H1 (cell line): ENCODE data around the gene TEDDM1. TPM values are rescaled to one million over a fixed set of nuclear protein-coding genes. Genes with fewer than 3 reads are reported as not detected.

Experiments
- CTCF ChIA-PET: fragments of 300-600 bp; sonication (Branson Sonifier 250); formaldehyde crosslinking; loops from one replicate; lab custom pipeline; 2021; ENCODE audit not compliant: partially characterized antibody; lab: Charles Lee
- POLR2A ChIA-PET: fragments of 300-600 bp; sonication (Branson Sonifier 250); formaldehyde crosslinking; loops from one replicate; lab custom pipeline; 2021; ENCODE audit warnings: inconsistent platforms; ENCODE audit not compliant: partially characterized antibody; lab: Charles Lee
- DNase-seq, 2 experiments: peaks; one replicate each; pipeline versions ENCODE4 v3.0.0 to v3.0.0-alpha.2; 2010 to 2022; ENCODE audit warnings: low spot score in 2 of 2, low read depth in 1 of 2, mixed read lengths in 1 of 2
- FAIRE-seq: peaks from 2 replicates; lab custom pipeline; 2011; peaks lifted over from hg19 to GRCh38; lab: Jason Lieb, UNC
- H2AFZ ChIP-seq: 2 replicates; pipeline ENCODE4 v1.8.1; 2012; ENCODE audit warnings: low read length, inconsistent platforms
- H2AK5ac ChIP-seq: 2 replicates; pipeline ENCODE4 v1.6.1; 2013; ENCODE audit warnings: low read depth, low read length
- H2BK120ac ChIP-seq: replicated peaks from 2 replicates; pipeline ENCODE3; 2013; ENCODE audit warnings: low read depth, low read length, inconsistent platforms
- H2BK12ac ChIP-seq: 2 replicates; pipeline ENCODE4 v1.6.1; 2013; ENCODE audit warnings: low read depth, low read length
- H2BK15ac ChIP-seq: 2 replicates; pipeline ENCODE4 v1.6.1; 2013; ENCODE audit warnings: low read length
- H2BK20ac ChIP-seq: 2 replicates; pipeline ENCODE4 v1.6.1; 2013; ENCODE audit warnings: low read length
- H2BK5ac ChIP-seq: 2 replicates; pipeline ENCODE4 v1.6.1; 2013; ENCODE audit warnings: low read depth, low read length
- H3K14ac ChIP-seq: 2 replicates; pipeline ENCODE4 v1.6.1; 2013; ENCODE audit warnings: inconsistent platforms; ENCODE audit not compliant: insufficient read length
- H3K18ac ChIP-seq: 2 replicates; pipeline ENCODE4 v1.6.1; 2013; ENCODE audit warnings: low read length; ENCODE audit errors: extremely low read depth
- H3K23ac ChIP-seq: 2 replicates; pipeline ENCODE4 v1.6.1; 2013; ENCODE audit warnings: inconsistent platforms; ENCODE audit not compliant: insufficient read length
- H3K23me2 ChIP-seq: 2 replicates; pipeline ENCODE4 v1.6.1; 2013; ENCODE audit warnings: low read depth, low read length
- H3K27ac ChIP-seq: 2 replicates; pipeline ENCODE4 v1.6.1; 2011; ENCODE audit warnings: low read depth, low read length, inconsistent platforms
- H3K27me3 ChIP-seq, 4 experiments: replicated peaks in 1 of 4; 1 replicate in 1 of 4; 2 replicates in 3 of 4; pipeline versions ENCODE4 v1.6.1 to v1.8.1; 2011 to 2013; ENCODE audit warnings: low read length in 3 of 4, mild to moderate bottlenecking in 3 of 4, inconsistent platforms in 2 of 4, mixed read lengths in 2 of 4, moderate library complexity in 1 of 4; ENCODE audit not compliant: control insufficient read depth in 3 of 4, insufficient read depth in 3 of 4; ENCODE audit errors: extremely low read depth in 1 of 4
- H3K36me3 ChIP-seq, 4 experiments: 2 replicates each; pipeline versions ENCODE4 v1.6.1 to v1.8.1; 2011 to 2013; ENCODE audit warnings: mild to moderate bottlenecking in 4 of 4, low read length in 3 of 4, moderate library complexity in 2 of 4, control low read depth in 1 of 4, inconsistent platforms in 1 of 4; ENCODE audit not compliant: insufficient read depth in 4 of 4, control insufficient read depth in 2 of 4
- H3K4ac ChIP-seq: replicated peaks from 2 replicates; pipeline ENCODE3; 2013; ENCODE audit warnings: low read length, low read depth, mixed read lengths, inconsistent platforms; ENCODE audit not compliant: insufficient read length
- H3K4me1 ChIP-seq, 4 experiments: replicated peaks in 1 of 4; 1 replicate in 1 of 4; 2 replicates in 3 of 4; pipeline versions ENCODE4 v1.6.1 to v1.8.1; 2011 to 2013; ENCODE audit warnings: low read length in 3 of 4, inconsistent platforms in 2 of 4, mixed read lengths in 1 of 4; ENCODE audit not compliant: insufficient read depth in 4 of 4, control insufficient read depth in 3 of 4
- H3K4me2 ChIP-seq, 2 experiments: 2 replicates each; pipeline versions ENCODE4 v1.6.1 to v1.8.1; 2011 to 2013; ENCODE audit warnings: low read depth in 2 of 2, low read length in 2 of 2, control low read depth in 1 of 2, inconsistent platforms in 1 of 2, mild to moderate bottlenecking in 1 of 2; ENCODE audit not compliant: insufficient read depth in 1 of 2
- H3K4me3 ChIP-seq, 4 experiments: fragments of 200-600, 300-600 bp in 1 of 4; sonication (generic), shearing (Covaris generic), sonication (Bioruptor Twin) in 1 of 4; 2 replicates each; pipeline versions ENCODE4 v1.5.1 to v1.8.1; 2011 to 2016; ENCODE audit warnings: low read length in 4 of 4, low read depth in 3 of 4, control low read depth in 2 of 4, inconsistent platforms in 2 of 4, mild to moderate bottlenecking in 2 of 4, mixed read lengths in 1 of 4, moderate library complexity in 1 of 4; ENCODE audit not compliant: insufficient read depth in 2 of 4; ENCODE audit errors: extremely low read depth in 1 of 4
- H3K56ac ChIP-seq: replicated peaks from 2 replicates; pipeline ENCODE3; 2013; ENCODE audit warnings: low read depth, mild to moderate bottlenecking, mixed read lengths, low read length, inconsistent platforms; ENCODE audit not compliant: insufficient read length
- H3K79me1 ChIP-seq: 2 replicates; pipeline ENCODE4 v1.6.1; 2013; ENCODE audit warnings: low read depth, low read length, control low read depth
- H3K79me2 ChIP-seq, 2 experiments: 2 replicates each; pipeline versions ENCODE4 v1.6.1 to v1.8.1; 2012 to 2013; ENCODE audit warnings: low read length in 2 of 2, mild to moderate bottlenecking in 2 of 2, inconsistent platforms in 1 of 2; ENCODE audit not compliant: insufficient read depth in 2 of 2, control insufficient read depth in 1 of 2
- H3K9ac ChIP-seq, 4 experiments: replicated peaks in 1 of 4; 1 replicate in 1 of 4; 2 replicates in 3 of 4; pipeline versions ENCODE4 v1.6.1 to v1.8.1; 2011 to 2013; ENCODE audit warnings: low read depth in 3 of 4, low read length in 3 of 4, control low read depth in 2 of 4, mild to moderate bottlenecking in 2 of 4, moderate library complexity in 2 of 4, inconsistent platforms in 1 of 4; ENCODE audit errors: extremely low read depth in 1 of 4
- H3K9me3 ChIP-seq, 2 experiments: 2 replicates each; pipeline versions ENCODE4 v1.6.1 to v1.8.1; 2012 to 2013; ENCODE audit warnings: mild to moderate bottlenecking in 2 of 2, moderate library complexity in 2 of 2, control low read depth in 1 of 2, inconsistent platforms in 1 of 2, low read depth in 1 of 2, low read length in 1 of 2, mixed read lengths in 1 of 2; ENCODE audit not compliant: insufficient read depth in 2 of 2
- H4K20me1 ChIP-seq, 2 experiments: replicated peaks in 1 of 2; 2 replicates each; pipeline versions ENCODE3 to v1.8.1; 2011 to 2013; ENCODE audit warnings: inconsistent platforms in 2 of 2, low read length in 2 of 2, mild to moderate bottlenecking in 1 of 2; ENCODE audit not compliant: insufficient read depth in 2 of 2, control insufficient read depth in 1 of 2
- H4K5ac ChIP-seq: 2 replicates; pipeline ENCODE4 v1.6.1; 2013; ENCODE audit warnings: low read length, low read depth, mixed read lengths, inconsistent platforms; ENCODE audit not compliant: insufficient read length
- H4K8ac ChIP-seq: 2 replicates; pipeline ENCODE4 v1.8.0; 2013; ENCODE audit warnings: mild to moderate bottlenecking, moderate library complexity, low read length, inconsistent platforms; ENCODE audit not compliant: insufficient read depth; ENCODE audit errors: extremely low read depth
- H4K91ac ChIP-seq: replicated peaks from 2 replicates; pipeline ENCODE3; 2013; ENCODE audit warnings: low read length, mixed read lengths, inconsistent platforms; ENCODE audit not compliant: insufficient read length
- CHD2 ChIP-seq: IDR thresholded peaks from 2 replicates; pipeline ENCODE4 v1.6.1; 2012; ENCODE audit warnings: low read length, improper control_type of control experiment
- CTCF ChIP-seq, 3 experiments: IDR thresholded peaks; 1 replicate in 2 of 3; 2 replicates in 1 of 3; pipeline versions ENCODE4 v1.5.1 to v1.6.1; 2011; ENCODE audit warnings: low read length in 3 of 3, mild to moderate bottlenecking in 3 of 3, inconsistent platforms in 2 of 3, low read depth in 1 of 3, moderate library complexity in 1 of 3; ENCODE audit not compliant: insufficient read depth in 1 of 3; ENCODE audit errors: control extremely low read depth in 1 of 3
- TCF12 ChIP-seq: IDR thresholded peaks from 2 replicates; pipeline ENCODE4 v1.6.1; 2011; ENCODE audit warnings: low read depth, mild to moderate bottlenecking, low read length
- WGBS, 2 experiments: shearing (Covaris generic) in 1 of 2; methylation state at CpG; one replicate each; pipeline versions ENCODE4 v1.1.6 to v1.1.7; 2013 to 2015; ENCODE audit warnings: low lambda C conversion rate in 2 of 2, mixed read lengths in 2 of 2, inconsistent platforms in 1 of 2, low coverage in 1 of 2, missing lambda C conversion rate in 1 of 2; ENCODE audit not compliant: insufficient replicate concordance in 2 of 2, insufficient coverage in 1 of 2, insufficient read length in 1 of 2; ENCODE audit errors: extremely low coverage in 1 of 2, missing lambda C conversion rate in 1 of 2; 5-methylcytosine and 5-hydroxymethylcytosine counted together
- polyA plus RNA-seq, 7 experiments: library from polyadenylated mRNA; depleted of rRNA in 3 of 7; stranded (reverse) in 5 of 7; unstranded in 2 of 7; fragments of >200 nt in 5 of 7; fragments of 200-250 nt in 2 of 7; gene quantifications; 1 replicate in 5 of 7; 2 replicates in 1 of 7; 4 replicates in 1 of 7; pipeline versions ENCODE4 v1.2.1 to v1.2.3, GENCODE V29; 2011 to 2013; ENCODE audit warnings: missing spikeins in 2 of 7, mixed read lengths in 2 of 7
- total RNA-seq: library from RNA; stranded (reverse); fragmentation: NEBNext Ultra II Directional; extraction: Animal tissue kit (Norgen Biotek cat#: 25700); gene quantifications from 2 replicates; pipeline ENCODE4 v1.2.1, GENCODE V29; 2021

Gene TEDDM1
- total and polyA plus RNA-seq, 2 of the 8 experiments (the other 6 are each of a cell fraction or from before 2014, with no cell fraction given), result not detected

GRCh38 chr1:182413486-182413885 lies 13.0 kb upstream of the TEDDM1 start:
- Histone ChIP-seq H4K20me1 (no peaks in the 10 kb centered on the region), H2BK5ac (no peak overlapping the region), H3K4me3 (no peak overlapping the region), H4K8ac (no peak overlapping the region), H2BK12ac (no peak overlapping the region), H3K79me2 (no peaks in the 10 kb centered on the region), H3K56ac (no peak overlapping the region), H4K91ac (no peak overlapping the region), H3K23ac (no peak overlapping the region), H2BK120ac (no peak overlapping the region), H2BK20ac (no peak overlapping the region), H3K27me3 (no peaks in the 10 kb centered on the region), H2BK15ac (no peak overlapping the region), H3K14ac (no peak overlapping the region), H2AFZ (no peak overlapping the region), H3K4me1 (peaks cover 0 to 5% (median 0%) of the 10 kb centered on the region in 4 experiments; a peak in 1 of 7 replicates), H3K79me1 (no peaks in the 10 kb centered on the region), H3K18ac (no peak overlapping the region), H3K4ac (no peak overlapping the region), H3K23me2 (no peaks in the 10 kb centered on the region), H3K9me3 (no peaks in the 10 kb centered on the region), H3K27ac (no peak overlapping the region), H3K9ac (no peak overlapping the region), H2AK5ac (no peak overlapping the region), H3K36me3 (no peaks in the 10 kb centered on the region), H4K5ac (no peak overlapping the region), H3K4me2 (no peak overlapping the region)
- POLR2A ChIA-PET, result interaction anchor here (0.9 kb wide), 1 partner anchor 23 kb away, joined by 3 read pairs; no protein-coding TSS in a partner anchor
- DNase-seq (no peak), FAIRE-seq (no peak)
- CTCF ChIA-PET, result interaction anchor here (1.2 to 1.6 kb wide), 2 partner anchors 14 to 187 kb away, joined by 3 to 6 read pairs; no protein-coding TSS in a partner anchor
- TF ChIP-seq CHD2 (no peak), CTCF (IDR thresholded peaks at IDR 0.05; ENCODE audit: control extremely low read depth in 1 of 3, insufficient read depth in 1 of 3, low read depth in 1 of 3, low read length in 3 of 3) (no peak), TCF12 (no peak)
- WGBS, 2 experiments, result 94% methylated on average over 3 of the region's 3 CpGs; no CpG with 5 or more reads in 1 of the 2 experiments
